HepG2 (cell line): ENCODE data around the gene SLC38A9. TPM values are rescaled to one million over a fixed set of nuclear protein-coding genes. Genes with fewer than 3 reads are reported as not detected.

ENCODE experiments used
- ATAC-seq: fragments of 200-7000 bp; cut with Tn5 transposase; 3 replicates; pipeline ENCODE4 v1.9.1; 2020; ENCODE audit warnings: mild to moderate bottlenecking, moderate library complexity
- BruUV-seq: library from RNA; stranded (reverse); fragments of 400-500 nt; replicated peaks from 2 replicates; lab custom pipeline; 2021; lab: Mats Ljungman, UMichigan
- CTCF ChIA-PET: fragments of 300-600 bp; formaldehyde crosslinking; extraction: SDS; loops from one replicate; lab custom pipeline; 2021; ENCODE audit warnings: low total read pairs, inconsistent platforms, low intra/inter-chr PET ratio; lab: Yijun Ruan, JAX
- POLR2A ChIA-PET: fragments of 350-600 bp; sonication (Branson Sonifier 250); formaldehyde crosslinking; loops from one replicate; lab custom pipeline; 2020; ENCODE audit warnings: antibody characterized with exemption, inconsistent platforms; lab: Yijun Ruan, JAX
- DNase-seq: peaks from one replicate; pipeline ENCODE4 v3.0.0-alpha.2; 2015; ENCODE audit warnings: low spot score
- FAIRE-seq: peaks from 3 replicates; lab custom pipeline; 2011; peaks lifted over from hg19 to GRCh38; lab: Jason Lieb, UNC
- H2AFZ ChIP-seq: one replicate; pipeline ENCODE4 v1.6.1; 2011; ENCODE audit warnings: low read length, inconsistent platforms
- H3K27ac ChIP-seq: fragments of 300-600 bp; 3 replicates; pipeline ENCODE4 v1.8.0; 2011; ENCODE audit warnings: mixed run types, mild to moderate bottlenecking, mixed read lengths, low read length, inconsistent platforms; ENCODE audit not compliant: insufficient read depth; ENCODE audit errors: extremely low read length
- H3K27me3 ChIP-seq, 2 experiments: fragments of 200-600 bp in 1 of 2; 2 replicates in 1 of 2; 3 replicates in 1 of 2; pipeline versions ENCODE4 v1.6.0 to v1.8.0; 2011; ENCODE audit warnings: low read length in 2 of 2, mild to moderate bottlenecking in 2 of 2, moderate library complexity in 2 of 2, inconsistent platforms in 1 of 2; ENCODE audit not compliant: insufficient read depth in 2 of 2, control insufficient read depth in 1 of 2
- H3K36me3 ChIP-seq, 2 experiments: fragments of 200-600 bp in 1 of 2; replicated peaks in 1 of 2; 2 replicates in 1 of 2; 3 replicates in 1 of 2; pipeline versions ENCODE4 v1.5.1 to v1.8.0; 2011; ENCODE audit warnings: low read length in 2 of 2, inconsistent platforms in 1 of 2; ENCODE audit not compliant: insufficient read depth in 2 of 2, control insufficient read depth in 1 of 2
- H3K4me1 ChIP-seq: 2 replicates; pipeline ENCODE4 v1.5.1; 2012; ENCODE audit warnings: low read length, inconsistent platforms; ENCODE audit not compliant: insufficient read depth
- H3K4me2 ChIP-seq: 2 replicates; pipeline ENCODE4 v1.6.0; 2011; ENCODE audit warnings: low read depth, low read length, inconsistent platforms
- H3K4me3 ChIP-seq, 3 experiments: fragments of 200-600 bp in 1 of 3; sonication (generic), shearing (Covaris generic) in 1 of 3; replicated peaks in 1 of 3; 2 replicates each; pipeline ENCODE4 v1.5.1; 2011 to 2016; ENCODE audit warnings: low read length in 3 of 3, inconsistent platforms in 2 of 3, low read depth in 2 of 3, mild to moderate bottlenecking in 2 of 3, control low read depth in 1 of 3, mixed read lengths in 1 of 3; ENCODE audit not compliant: insufficient read depth in 1 of 3
- H3K79me2 ChIP-seq: one replicate; pipeline ENCODE4 v1.6.1; 2011; ENCODE audit warnings: low read length, inconsistent platforms; ENCODE audit not compliant: insufficient read depth
- H3K9ac ChIP-seq: 2 replicates; pipeline ENCODE4 v1.6.0; 2011; ENCODE audit warnings: mild to moderate bottlenecking, low read depth, low read length, inconsistent platforms; ENCODE audit not compliant: insufficient read depth
- H3K9me3 ChIP-seq: 2 replicates; pipeline ENCODE4 v1.5.1; 2012; ENCODE audit warnings: mild to moderate bottlenecking, low read length
- H4K20me1 ChIP-seq: 2 replicates; pipeline ENCODE4 v1.6.0; 2011; ENCODE audit warnings: inconsistent platforms, mild to moderate bottlenecking, low read length, moderate library complexity; ENCODE audit not compliant: insufficient read depth
- ASH2L ChIP-seq: fragments of 300-600, 200-600 bp; sonication (generic); IDR thresholded peaks from 2 replicates; pipeline ENCODE4 v1.7.0; 2017; ENCODE audit warnings: low read depth, mild to moderate bottlenecking, moderate library complexity, mixed read lengths, low read length; ENCODE audit not compliant: insufficient read length
- DR1 ChIP-seq: sonication (generic); formaldehyde crosslinking; IDR thresholded peaks from 2 replicates; pipeline ENCODE4 v1.8.0; 2021; ENCODE audit warnings: mild to moderate bottlenecking, missing genetic modification reagents, inconsistent platforms
- MEIS1 ChIP-seq: sonication (generic); formaldehyde crosslinking; IDR thresholded peaks from 2 replicates; pipeline ENCODE4 v1.9.0; 2021; ENCODE audit warnings: mild to moderate bottlenecking, missing genetic modification reagents, moderate library complexity, borderline replicate concordance
- MIER3 ChIP-seq: IDR thresholded peaks from 2 replicates; pipeline ENCODE4 v1.6.1; 2016; ENCODE audit warnings: missing compliant biosample characterization, borderline replicate concordance
- MTF1 ChIP-seq: sonication (generic); formaldehyde crosslinking; IDR thresholded peaks from 2 replicates; pipeline ENCODE4 v1.5.0; 2020; ENCODE audit warnings: missing genetic modification reagents
- NR2F6 ChIP-seq, 2 experiments: IDR thresholded peaks; 2 replicates each; pipeline ENCODE4 v1.6.1; 2016; ENCODE audit warnings: antibody characterized with exemption in 1 of 2, mild to moderate bottlenecking in 1 of 2
- POLR2A ChIP-seq, 2 experiments: IDR thresholded peaks; 2 replicates each; pipeline ENCODE4 v1.6.1; 2011; ENCODE audit warnings: low read depth in 2 of 2, low read length in 2 of 2, mild to moderate bottlenecking in 1 of 2, moderate library complexity in 1 of 2; ENCODE audit not compliant: insufficient read depth in 1 of 2
- PPARG ChIP-seq: conservative IDR thresholded peaks from 2 replicates; pipeline ENCODE4 v1.6.1; 2016; ENCODE audit warnings: missing biosample characterization, missing genetic modification reagents
- PRMT3 ChIP-seq: sonication (generic); formaldehyde crosslinking; IDR thresholded peaks from 2 replicates; pipeline ENCODE4 v1.8.1; 2022; ENCODE audit warnings: low read depth, mild to moderate bottlenecking, moderate library complexity, missing genetic modification reagents, borderline replicate concordance
- RARA ChIP-seq: IDR thresholded peaks from 2 replicates; pipeline ENCODE4 v1.6.1; 2016; ENCODE audit warnings: missing genetic modification reagents, missing compliant biosample characterization
- REXO4 ChIP-seq: sonication (generic); formaldehyde crosslinking; IDR thresholded peaks from 2 replicates; pipeline ENCODE4 v1.8.0; 2022; ENCODE audit warnings: missing genetic modification reagents, mild to moderate bottlenecking, borderline replicate concordance
- SAFB2 ChIP-seq: sonication (generic); formaldehyde crosslinking; IDR thresholded peaks from 2 replicates; pipeline ENCODE4 v1.5.1; 2020; ENCODE audit warnings: missing genetic modification reagents, low read depth, mild to moderate bottlenecking, borderline replicate concordance
- TIGD3 ChIP-seq: sonication (generic); formaldehyde crosslinking; IDR thresholded peaks from 2 replicates; pipeline ENCODE4 v1.5.1; 2020; ENCODE audit warnings: mild to moderate bottlenecking, missing genetic modification reagents, borderline replicate concordance
- ZBTB42 ChIP-seq: sonication (generic); formaldehyde crosslinking; IDR thresholded peaks from 2 replicates; pipeline ENCODE4 v1.5.0; 2020; ENCODE audit warnings: mild to moderate bottlenecking, missing genetic modification reagents
- ZFP62 ChIP-seq: sonication (generic); formaldehyde crosslinking; IDR thresholded peaks from 2 replicates; pipeline ENCODE4 v1.4.0; 2020; ENCODE audit warnings: missing genetic modification reagents
- ZNF589 ChIP-seq: sonication (generic); formaldehyde crosslinking; conservative IDR thresholded peaks from 2 replicates; pipeline ENCODE4 v1.8.0; 2022; ENCODE audit warnings: mild to moderate bottlenecking, moderate library complexity, missing genetic modification reagents
- WGBS: methylation state at CpG from one replicate; pipeline ENCODE4 v1.1.6; 2017; ENCODE audit warnings: low lambda C conversion rate; 5-methylcytosine and 5-hydroxymethylcytosine counted together
- in situ Hi-C: cut with HindIII; loops from 2 replicates; pipeline ENCODE4 v1.10.0; 2017; ENCODE audit warnings: low pct_unique_long_range_greater_than_20kb; ENCODE audit not compliant: extremely low pct_ligation_motif_present
- intact Hi-C: fragments of 100-400 bp; cut with micrococcal nuclease; formaldehyde crosslinking; loops from one replicate; pipeline ENCODE4 v1.10.0; 2022; ENCODE audit not compliant: unreplicated experiment
- polyA plus RNA-seq, 8 experiments: library from polyadenylated mRNA; depleted of rRNA in 3 of 8; stranded (reverse) in 7 of 8; unstranded in 1 of 8; fragments of >200 nt; fragmentation: Illumina TruSeq in 4 of 8; extraction: Trizol in 4 of 8; gene quantifications; 2 replicates each; pipeline versions ENCODE4 v1.2.1 to v1.2.3, GENCODE V29; 2011 to 2016; ENCODE audit warnings: low read depth in 4 of 8, missing spikeins in 1 of 8, mixed read lengths in 1 of 8; ENCODE audit not compliant: insufficient read depth in 1 of 8
- total RNA-seq, 5 experiments: library from RNA; depleted of rRNA; stranded (reverse); fragments of >200 nt; fragmentation: Illumina TruSeq; extraction: Trizol; gene quantifications; 2 replicates each; pipeline ENCODE4 v1.2.3, GENCODE V29; 2016; ENCODE audit warnings: low read depth in 1 of 5

Gene SLC38A9
- total and polyA plus RNA-seq, 2 of the 13 experiments (the other 11 are each of a cell fraction or from before 2014, with no cell fraction given), result 19.3 to 36.0 TPM

- no peak for TF ChIP-seq ZBTB42 (CRISPR knock-in tag)
- no peak for TF ChIP-seq MIER3 (CRISPR knock-in tag)
- no peak for TF ChIP-seq SAFB2 (CRISPR knock-in tag)
- no peak for TF ChIP-seq RARA (CRISPR knock-in tag)
- no peak for TF ChIP-seq NR2F6 (IDR thresholded peaks at IDR 0.05)
- TF ChIP-seq NR2F6 (CRISPR knock-in tag; IDR thresholded peaks at IDR 0.05), result no peak
- TF ChIP-seq ASH2L, result no peak
- TF ChIP-seq REXO4 (CRISPR knock-in tag), result no peak
- no peak for TF ChIP-seq DR1 (CRISPR knock-in tag)
- TF ChIP-seq ZFP62 (CRISPR knock-in tag), result no peak
- TF ChIP-seq TIGD3, result no peak
- TF ChIP-seq MEIS1 (CRISPR knock-in tag), result no peak
- TF ChIP-seq POLR2A (IDR thresholded peaks at IDR 0.05; ENCODE audit: insufficient read depth in 1 of 2, low read depth in 2 of 2, low read length in 2 of 2), result no peak
- TF ChIP-seq PPARG (CRISPR knock-in tag), result no peak
- TF ChIP-seq MTF1, result no peak
- no peak for TF ChIP-seq ZNF589 (CRISPR knock-in tag)
- TF ChIP-seq PRMT3, result no peak
- Histone ChIP-seq H3K4me2 (no peak overlapping the region), H2AFZ (no peak overlapping the region), H3K27ac (no peak overlapping the region), H3K79me2 (no peaks in the 10 kb centered on the region), H3K27me3 (no peaks in the 10 kb centered on the region), H4K20me1 (no peaks in the 10 kb centered on the region), H3K9ac (no peak overlapping the region), H3K9me3 (no peaks in the 10 kb centered on the region), H3K36me3 (peaks cover 0 to 11% of the 10 kb centered on the region in 2 experiments; a peak in 1 of 5 replicates), H3K4me1 (no peaks in the 10 kb centered on the region), H3K4me3 (no peak overlapping the region)
- in situ Hi-C loops (no loop called here), intact Hi-C loops (no loop called here)
- no peak for FAIRE-seq
- POLR2A ChIA-PET, result no interaction called here
- CTCF ChIA-PET, result no interaction called here
- no TSS peak for BruUV-seq
- no peak for DNase-seq
- ATAC-seq, result no peak
- WGBS, result 86% methylated on average over 8 of the region's 8 CpGs
Measured at GRCh38 chr5:55665065-55665464, 47.1 kb downstream of the SLC38A9 start.
